Measurements from ENCODE around the gene MRGPRF. TPM values are rescaled to one million over a fixed set of nuclear protein-coding genes. Genes with fewer than 3 reads are reported as not detected.

The MRGPRF gene, protein sequence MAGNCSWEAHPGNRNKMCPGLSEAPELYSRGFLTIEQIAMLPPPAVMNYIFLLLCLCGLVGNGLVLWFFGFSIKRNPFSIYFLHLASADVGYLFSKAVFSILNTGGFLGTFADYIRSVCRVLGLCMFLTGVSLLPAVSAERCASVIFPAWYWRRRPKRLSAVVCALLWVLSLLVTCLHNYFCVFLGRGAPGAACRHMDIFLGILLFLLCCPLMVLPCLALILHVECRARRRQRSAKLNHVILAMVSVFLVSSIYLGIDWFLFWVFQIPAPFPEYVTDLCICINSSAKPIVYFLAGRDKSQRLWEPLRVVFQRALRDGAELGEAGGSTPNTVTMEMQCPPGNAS
- total RNA-seq (2014; rRNA removed; shearing (Covaris generic)), result 0.43 TPM in 1 of 2 replicates, not detected in the other
- polyA plus RNA-seq (2014; cell fraction: nucleus; rRNA removed), result 1.5 TPM in 1 of 2 replicates, not detected in the other

- no peak for DNase-seq (ENCODE audit: extremely low read depth, low read depth)
These were observed at the start of gene MRGPRF for GRCh38 chr11:69013009-69013951. MRGPRF (minus strand) TSS chr11:69013246; CDS start chr11:69009901, 3,345 bp downstream.

- DNase-seq (ENCODE audit: extremely low read depth, low read depth), result no peak
These were observed 49.3 kb upstream of the MRGPRF start for GRCh38 chr11:69062169-69062855.

DNA sequence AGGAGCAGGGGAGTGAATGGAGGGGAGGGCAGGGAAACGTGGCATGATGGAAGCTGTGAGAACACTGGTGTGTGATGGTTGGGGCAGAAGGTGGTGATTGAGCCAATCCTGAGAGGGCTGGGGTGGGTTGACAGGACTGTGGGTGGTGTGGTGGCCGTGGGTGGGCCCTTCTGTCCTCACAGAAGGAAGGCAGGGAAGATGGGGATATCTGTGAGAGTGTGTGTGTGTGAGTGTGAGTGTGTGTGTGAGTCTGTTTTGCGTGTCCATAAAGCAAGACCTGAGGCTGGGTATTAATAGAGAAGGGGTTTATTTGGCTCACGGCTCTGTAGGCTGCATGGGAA lies 48.6 kb upstream of the MRGPRF start:
- no peak for DNase-seq (ENCODE audit: extremely low read depth, low read depth)

GRCh38 chr11:69060806-69061712 lies 48.0 kb upstream of the MRGPRF start:
- no peak for DNase-seq (ENCODE audit: extremely low read depth, low read depth)

GRCh38 chr11:69059985-69060384 lies 46.9 kb upstream of the MRGPRF start:
- no peak for DNase-seq (ENCODE audit: extremely low read depth, low read depth)

DNA sequence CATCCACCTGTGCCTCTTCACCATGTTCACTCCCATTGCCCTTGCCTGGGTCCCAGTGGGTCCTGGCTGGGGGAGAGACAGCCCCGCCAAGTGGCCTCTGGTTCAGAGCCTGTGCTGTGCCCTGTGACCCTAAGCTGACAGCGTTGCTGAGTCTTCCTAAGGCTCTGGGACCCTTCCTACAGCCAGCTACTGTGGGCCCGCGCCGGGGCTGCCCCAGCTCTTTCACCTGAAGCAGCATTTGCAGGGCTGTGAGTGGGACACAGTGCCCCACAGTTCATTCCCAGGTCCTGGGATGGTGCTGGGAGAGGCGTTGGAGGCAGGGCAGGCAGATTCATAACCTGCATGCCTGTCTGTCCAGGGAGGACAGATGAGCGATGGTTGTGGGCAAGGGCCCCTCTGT lies 46.4 kb upstream of the MRGPRF start:
- DNase-seq (ENCODE audit: extremely low read depth, low read depth), result no peak

DNA sequence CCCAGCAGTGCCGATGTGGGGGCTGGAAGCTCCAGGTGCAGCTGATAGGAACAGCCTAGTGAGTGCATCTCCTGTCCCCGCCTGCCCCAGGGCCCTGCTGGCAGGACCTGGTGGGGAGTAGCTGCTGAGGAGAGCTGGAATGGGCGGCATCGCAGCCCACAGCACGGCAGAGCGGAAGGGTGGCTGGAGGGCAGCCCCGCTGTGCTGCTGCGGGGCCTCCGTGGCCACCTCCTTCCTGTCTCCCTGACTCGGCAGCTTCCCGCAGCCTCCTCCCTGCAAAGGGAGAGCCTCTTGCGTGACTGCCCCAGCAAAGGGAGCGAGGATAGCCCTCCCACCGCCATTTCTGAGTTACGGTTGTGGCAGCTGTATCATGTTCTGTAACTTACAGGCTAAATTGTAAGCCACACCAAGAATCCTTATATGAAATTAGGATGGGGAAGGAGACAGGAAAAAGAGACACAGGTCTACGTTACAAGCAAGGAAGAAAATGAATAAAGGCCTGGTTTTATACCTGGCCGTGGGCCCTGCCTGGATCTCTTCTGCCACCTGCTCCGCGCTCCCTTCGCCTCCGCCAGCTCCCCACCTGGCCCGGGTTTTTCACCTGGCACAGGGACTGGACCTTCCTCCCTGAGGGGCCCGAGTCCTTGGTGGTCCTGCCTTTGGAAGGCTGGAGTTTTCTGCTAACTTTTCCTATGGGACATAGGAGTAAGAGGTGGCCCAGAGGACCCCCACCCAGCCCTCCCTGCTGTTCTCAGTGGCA lies 45.6 kb upstream of the MRGPRF start:
- no peak for DNase-seq (ENCODE audit: extremely low read depth, low read depth)

DNA sequence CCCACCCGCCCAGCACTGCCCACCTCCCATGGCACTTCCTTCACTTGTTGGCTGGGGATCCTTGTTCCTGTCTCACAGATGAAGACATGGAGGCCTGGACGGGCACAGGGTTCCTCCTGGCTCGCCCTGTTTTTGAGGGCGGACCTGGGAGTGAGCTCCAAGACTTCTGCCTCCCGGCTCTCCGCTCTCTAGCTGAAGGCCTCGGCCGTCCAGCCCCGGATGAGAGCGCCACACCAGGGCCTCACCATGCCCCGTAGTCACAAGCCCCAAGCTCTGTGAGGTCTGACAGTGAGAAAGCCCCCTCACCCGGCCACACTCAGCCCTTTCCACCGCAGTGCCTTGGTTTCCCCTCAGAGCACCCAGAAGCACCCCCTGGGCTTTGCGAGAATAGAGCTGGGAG lies 44.8 kb upstream of the MRGPRF start:
- no peak for DNase-seq (ENCODE audit: extremely low read depth, low read depth)

DNA sequence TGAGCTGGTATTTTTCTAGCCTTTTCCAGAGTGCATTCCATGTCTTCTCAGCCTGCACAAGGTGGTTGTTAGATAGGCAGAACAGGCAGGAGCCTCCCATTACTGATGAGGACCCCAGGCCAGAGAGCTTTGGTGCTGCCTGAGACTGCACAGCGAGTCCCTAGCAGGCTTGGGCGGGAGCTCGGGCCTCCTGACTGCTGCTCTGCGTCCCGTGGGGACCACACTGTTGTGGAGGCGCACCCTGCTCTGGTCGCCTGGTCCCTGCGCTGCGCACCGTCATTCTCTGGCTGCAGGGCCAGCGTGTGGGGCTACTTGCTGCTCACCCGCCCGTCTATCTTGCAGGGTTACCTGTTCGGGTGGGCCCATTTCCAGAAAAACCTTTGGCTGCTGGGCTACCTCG lies 44.2 kb upstream of the MRGPRF start:
- no peak for DNase-seq (ENCODE audit: extremely low read depth, low read depth)

DNA sequence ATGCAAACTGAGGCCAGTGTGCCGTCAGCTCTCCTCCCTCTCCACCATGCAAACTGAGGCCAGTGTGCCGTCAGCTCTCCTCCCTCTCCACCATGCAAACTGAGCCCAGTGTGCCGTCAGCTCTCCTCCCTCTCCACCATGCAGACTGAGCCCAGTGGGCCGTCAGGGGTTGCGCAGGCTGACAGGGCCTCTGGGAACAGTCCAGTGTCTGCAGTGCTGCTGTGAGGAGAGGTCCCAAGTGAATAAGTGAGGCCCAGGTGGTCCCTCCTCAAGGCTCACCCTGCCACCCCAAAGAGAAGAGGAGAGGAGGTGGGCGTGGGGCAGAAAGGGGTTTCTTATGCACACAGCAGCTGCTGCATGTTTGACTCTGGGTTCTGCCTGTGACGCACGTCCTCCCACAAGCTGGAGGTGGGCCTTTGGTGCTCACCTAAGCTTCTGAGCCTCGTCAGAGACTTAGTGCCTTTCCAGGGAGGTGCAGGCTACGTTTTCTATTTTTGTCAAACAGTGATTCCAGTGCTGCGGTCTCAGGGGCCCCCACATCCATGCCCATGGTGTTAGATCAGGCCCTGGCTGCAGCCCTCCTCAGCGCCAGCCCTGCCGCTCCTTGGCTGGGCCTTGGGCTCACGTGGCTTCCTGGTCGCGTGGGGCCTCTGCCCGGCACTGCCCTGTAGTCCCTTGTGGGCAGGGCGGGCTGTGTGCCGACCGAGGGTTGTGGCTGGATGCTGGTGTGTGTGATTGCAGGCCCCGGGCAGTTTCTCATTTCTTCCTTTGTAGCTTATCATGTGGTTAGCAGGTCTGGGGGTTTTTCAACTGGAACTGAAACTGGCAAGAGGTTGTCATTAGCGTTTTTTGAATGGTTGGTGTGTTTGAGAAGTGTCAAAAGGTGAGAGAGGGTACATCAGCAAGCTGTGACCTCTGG lies 42.8 kb upstream of the MRGPRF start:
- no peak for DNase-seq (ENCODE audit: extremely low read depth, low read depth)

GRCh38 chr11:69055212-69055586 lies 42.2 kb upstream of the MRGPRF start:
- DNase-seq (ENCODE audit: extremely low read depth, low read depth), result no peak

GRCh38 chr11:69054397-69055211 lies 41.6 kb upstream of the MRGPRF start:
- no peak for DNase-seq (ENCODE audit: extremely low read depth, low read depth)

DNA sequence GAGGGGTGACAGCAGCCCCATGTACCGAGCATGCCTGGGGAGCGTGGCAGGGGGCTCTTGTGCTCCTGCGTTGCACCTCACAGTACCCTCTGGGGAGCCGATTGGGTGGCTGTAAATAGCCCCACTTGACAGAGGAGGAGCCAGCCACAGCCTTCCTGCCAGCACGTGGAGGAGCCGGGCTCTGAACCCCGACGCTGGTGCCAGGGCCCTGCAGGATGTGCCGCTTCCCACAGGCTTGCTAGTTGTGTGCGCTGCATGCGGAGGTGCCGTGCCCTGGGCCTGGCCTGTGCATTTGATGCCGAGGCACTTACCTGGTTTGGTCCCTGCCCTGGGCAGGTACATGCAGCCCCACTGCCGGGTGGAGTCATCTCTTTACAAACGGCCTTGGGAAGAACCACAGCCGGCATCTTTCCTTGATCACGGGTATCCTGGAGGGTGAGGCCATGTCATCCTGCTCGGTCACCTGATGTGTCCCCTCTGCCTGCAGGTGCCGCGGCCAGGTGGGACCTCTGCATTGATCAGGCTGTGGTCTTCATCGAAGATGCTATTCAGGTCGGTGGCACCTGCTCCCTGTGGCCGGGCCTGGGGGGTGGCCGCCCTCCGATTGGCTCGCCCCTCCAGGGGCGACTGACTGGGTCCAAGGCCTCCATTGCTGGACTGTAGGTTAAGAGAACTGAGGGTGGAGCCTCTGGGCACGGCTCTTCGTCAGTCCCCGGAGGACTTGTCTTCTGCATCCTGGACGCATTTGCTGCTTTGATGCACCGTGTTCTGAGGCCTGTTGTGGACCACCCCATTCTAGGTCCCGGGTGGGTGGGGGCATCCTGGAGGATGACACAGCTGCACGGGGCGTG lies 40.7 kb upstream of the MRGPRF start:
- no peak for DNase-seq (ENCODE audit: extremely low read depth, low read depth)

GRCh38 chr11:69053169-69053477 lies 40.1 kb upstream of the MRGPRF start:
- no peak for DNase-seq (ENCODE audit: extremely low read depth, low read depth)

DNA sequence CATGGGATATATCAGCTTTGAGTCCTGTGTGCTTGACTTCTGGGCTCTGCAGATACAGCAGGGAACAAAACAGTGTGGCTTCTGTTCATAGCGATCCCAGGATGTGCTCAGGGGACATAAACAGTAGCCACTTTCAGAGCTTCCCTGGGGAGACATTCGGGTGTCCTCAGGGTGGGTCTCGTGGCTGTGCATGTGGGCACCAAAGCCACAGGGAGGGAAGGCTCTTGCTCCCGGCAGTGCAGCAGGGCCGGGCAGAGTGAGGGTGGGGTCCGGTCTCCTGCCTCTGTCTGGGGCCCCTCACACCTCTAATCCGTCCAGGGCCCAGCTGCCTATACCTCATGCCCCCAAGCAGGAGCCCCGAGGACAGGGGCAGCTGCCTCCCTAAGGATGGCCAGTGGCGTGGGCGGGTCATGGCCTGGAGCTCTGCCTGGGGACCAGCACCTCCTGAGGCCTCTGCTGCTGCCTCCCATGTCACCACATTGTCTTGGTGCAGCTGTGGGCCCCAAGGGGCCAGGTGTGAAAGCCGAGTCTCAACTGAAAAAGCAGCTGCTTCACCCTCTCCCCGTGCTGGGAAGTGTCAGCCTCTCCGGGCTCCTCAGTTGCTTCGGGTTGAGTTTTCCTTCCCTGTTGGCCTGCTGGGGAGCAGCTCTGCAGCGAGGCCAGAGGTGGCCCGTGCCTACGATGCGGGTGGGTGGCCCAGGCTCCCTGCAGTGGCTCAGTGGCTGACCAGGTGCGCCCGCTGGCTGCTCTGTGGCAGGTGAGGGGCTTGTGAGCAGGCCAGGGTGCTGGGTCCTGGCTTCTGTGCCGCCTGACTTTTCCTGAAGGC lies 39.5 kb upstream of the MRGPRF start:
- DNase-seq (ENCODE audit: extremely low read depth, low read depth), result no peak

Data from NCI-H460 (cell line).